Breast epithelium (tissue), 3 donors: ENCODE data around the gene CT45A10.
"Not testable (repeated sequence)": the region's sequence is repeated elsewhere in the genome, so short reads cannot be mapped to it uniquely, and the experiment has no call there.

Experiments used
- CTCF ChIP-seq, 3 donors: fragments of 450-650 bp; IDR thresholded peaks; one replicate each; pipeline ENCODE4 v1.5.1; 2016 to 2017; ENCODE audit warnings: antibody characterized with exemption in 3 of 3, mild to moderate bottlenecking in 3 of 3, moderate library complexity in 3 of 3
- POLR2A ChIP-seq: fragments of 450-650 bp; IDR thresholded peaks from one replicate; pipeline ENCODE4 v1.6.1; 2016; ENCODE audit warnings: antibody characterized with exemption, mild to moderate bottlenecking, moderate library complexity

DNA sequence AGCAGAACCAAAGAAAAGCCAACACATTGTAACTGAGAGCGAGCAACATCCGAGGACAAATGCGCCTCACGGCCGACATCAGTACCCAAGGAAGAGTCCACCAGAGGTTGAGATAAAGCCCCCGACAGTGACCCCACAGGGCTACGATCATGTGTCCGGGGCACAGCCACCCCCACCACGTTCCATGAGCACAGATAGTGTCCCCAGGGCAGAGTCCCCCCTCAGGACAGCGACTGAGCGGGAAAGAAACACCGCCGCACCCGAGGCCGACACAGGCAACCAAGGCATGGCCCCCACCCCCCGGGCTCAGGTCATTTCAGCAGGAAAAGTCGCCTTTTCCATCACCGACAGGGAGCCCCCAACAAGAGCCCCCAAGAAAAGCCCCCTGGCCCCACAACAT, 5.0 kb downstream of the CT45A10 start:
- TF ChIP-seq CTCF (IDR thresholded peaks at IDR 0.05); POLR2A: not testable (repeated sequence)
